LoVo (cell line): ENCODE measurements around the gene TUT7.
"Not testable (repeated sequence)": the region's sequence is repeated elsewhere in the genome, so short reads cannot be mapped to it uniquely, and the experiment has no call there.

ENCODE experiments used
- DNase-seq: peaks from one replicate; pipeline ENCODE4 v3.0.0-alpha.2; 2016; ENCODE audit warnings: low spot score

TUT7 gene

GRCh38 chr9:86354011-86354817 is at the start of gene TUT7:
Gene TUT7 (minus strand): TSS chr9:86354410. CDS start chr9:86353199, 1,211 bp downstream.
- DNase-seq: peak; percentile 95

- DNase-seq: no peak
Measured at GRCh38 chr9:86402591-86402990, 48.4 kb upstream of the TUT7 start.

- DNase-seq: no peak
Measured at GRCh38 chr9:86396412-86396811, 42.2 kb upstream of the TUT7 start.

GRCh38 chr9:86390184-86390583 is 36.0 kb upstream of the TUT7 start:
- not testable (repeated sequence) for DNase-seq

GRCh38 chr9:86389628-86390027 is 35.4 kb upstream of the TUT7 start:
- no peak for DNase-seq

- no peak for DNase-seq
Measured at GRCh38 chr9:86387376-86387775, 33.2 kb upstream of the TUT7 start.

GRCh38 chr9:86383000-86383399 is 28.8 kb upstream of the TUT7 start:
- not testable (repeated sequence) for DNase-seq

GRCh38 chr9:86376016-86376415 is 21.8 kb upstream of the TUT7 start:
- DNase-seq: no peak

GRCh38 chr9:86369810-86370209 is 15.6 kb upstream of the TUT7 start:
- no peak for DNase-seq

- DNase-seq: no peak
Measured at GRCh38 chr9:86368871-86369521, 14.8 kb upstream of the TUT7 start.

GRCh38 chr9:86361176-86361575 is 7.0 kb upstream of the TUT7 start:
- no peak for DNase-seq

- no peak for DNase-seq
Measured at GRCh38 chr9:86359151-86359879, 5.1 kb upstream of the TUT7 start.

GRCh38 chr9:86356871-86357866 is 3.0 kb upstream of the TUT7 start:
- DNase-seq: no peak

GRCh38 chr9:86355814-86356213 is 1.6 kb upstream of the TUT7 start:
- DNase-seq: peak; percentile 3

GRCh38 chr9:86354818-86355309 is 654 bp upstream of the TUT7 start:
- peak; percentile 2 for DNase-seq

GRCh38 chr9:86353655-86354010 is 577 bp downstream of the TUT7 start:
- DNase-seq: peak; percentile 50

GRCh38 chr9:86352440-86353077 is 1.7 kb downstream of the TUT7 start:
- DNase-seq: no peak

- no peak for DNase-seq
Measured at GRCh38 chr9:86351880-86352279, 2.3 kb downstream of the TUT7 start.

GRCh38 chr9:86350006-86350760 is 4.0 kb downstream of the TUT7 start:
- no peak for DNase-seq

- no peak for DNase-seq
Measured at GRCh38 chr9:86349271-86349670, 4.9 kb downstream of the TUT7 start.
